Immature natural killer cell (primary cell): Measurements from ENCODE around the gene PIAS1. TPM values are rescaled to one million over a fixed set of nuclear protein-coding genes. Genes with fewer than 3 reads are reported as not detected.
A peak's percentile ranks its signal among the peaks of the same experiment; 100 is the strongest.

ENCODE experiments used
- DNase-seq, 3 donors: peaks; one replicate each; pipeline ENCODE4 v3.0.0; 2022; ENCODE audit warnings: mixed read lengths in 1 of 3
- H3K27ac Mint-ChIP-seq, 6 donors: one replicate each; pipeline ENCODE4 v1.8.0; 2020; ENCODE audit warnings: mixed read lengths in 6 of 6, mild to moderate bottlenecking in 5 of 6, inconsistent platforms in 4 of 6, moderate library complexity in 3 of 6
- H3K27me3 Mint-ChIP-seq, 3 donors: one replicate each; pipeline ENCODE4 v1.8.0; 2020 to 2021; ENCODE audit warnings: low read depth in 3 of 3, mild to moderate bottlenecking in 3 of 3, mixed read lengths in 3 of 3, moderate library complexity in 3 of 3, inconsistent platforms in 1 of 3
- H3K36me3 Mint-ChIP-seq, 3 donors: one replicate each; pipeline ENCODE4 v1.8.0; 2020; ENCODE audit warnings: mixed read lengths in 3 of 3, inconsistent platforms in 2 of 3, mild to moderate bottlenecking in 2 of 3
- H3K4me1 Mint-ChIP-seq, 2 donors: one replicate each; pipeline ENCODE4 v1.8.0; 2020; ENCODE audit warnings: inconsistent platforms in 2 of 2, mild to moderate bottlenecking in 2 of 2, mixed read lengths in 2 of 2, moderate library complexity in 1 of 2
- H3K4me3 Mint-ChIP-seq, 5 donors: one replicate each; pipeline ENCODE4 v1.8.0; 2020; ENCODE audit warnings: mild to moderate bottlenecking in 5 of 5, mixed read lengths in 5 of 5, inconsistent platforms in 3 of 5, moderate library complexity in 3 of 5
- H3K9me3 Mint-ChIP-seq, 6 donors: one replicate each; pipeline ENCODE4 v1.8.0; 2020; ENCODE audit warnings: mild to moderate bottlenecking in 6 of 6, mixed read lengths in 6 of 6, inconsistent platforms in 4 of 6, moderate library complexity in 3 of 6
- polyA plus RNA-seq, 3 donors: library from polyadenylated mRNA; unstranded; fragments of 300-500 nt; fragmentation: Illumina TruSeq; gene quantifications; one replicate each; pipeline ENCODE4 v1.2.3, GENCODE V29; 2021

The PIAS1 gene
- polyA plus RNA-seq, 3 donors from 2014 or later, result 84.1 to 138 (median 112) TPM

DNA sequence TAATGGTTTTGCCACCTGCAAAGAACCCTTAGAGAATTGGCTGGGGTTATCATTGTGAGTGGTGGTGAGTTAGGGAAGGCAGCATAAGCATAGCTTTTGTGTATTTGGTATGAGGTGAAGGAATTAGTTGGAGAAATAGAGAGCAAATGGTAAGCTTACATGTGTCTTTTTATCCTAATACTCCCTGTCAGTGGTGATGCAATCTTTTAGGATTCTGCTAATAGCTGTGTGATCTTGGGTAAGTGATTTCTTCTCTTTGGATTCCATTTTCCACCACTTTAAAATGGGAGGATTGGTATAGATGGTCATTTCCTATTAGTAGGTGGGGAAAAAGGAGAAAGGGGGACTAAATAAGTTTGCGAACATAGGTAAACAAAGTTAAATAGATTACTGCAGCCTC, 30.9 kb downstream of the PIAS1 start:
- Mint-ChIP-seq H3K4me3 (peak overlapping the region in 1 of 5 donors; percentile 23), H3K36me3 (peaks cover 0 to 4% (median 0%) of the 10 kb centered on the region in 3 donors), H3K9me3 (no peaks in the 10 kb centered on the region), H3K27me3 (no peaks in the 10 kb centered on the region), H3K4me1 (peaks cover 56 to 92% of the 10 kb centered on the region in 2 donors), H3K27ac (peak overlapping the region in 3 of 6 donors; percentile 7 to 20 (median 10))
- DNase-seq, result no peak

DNA sequence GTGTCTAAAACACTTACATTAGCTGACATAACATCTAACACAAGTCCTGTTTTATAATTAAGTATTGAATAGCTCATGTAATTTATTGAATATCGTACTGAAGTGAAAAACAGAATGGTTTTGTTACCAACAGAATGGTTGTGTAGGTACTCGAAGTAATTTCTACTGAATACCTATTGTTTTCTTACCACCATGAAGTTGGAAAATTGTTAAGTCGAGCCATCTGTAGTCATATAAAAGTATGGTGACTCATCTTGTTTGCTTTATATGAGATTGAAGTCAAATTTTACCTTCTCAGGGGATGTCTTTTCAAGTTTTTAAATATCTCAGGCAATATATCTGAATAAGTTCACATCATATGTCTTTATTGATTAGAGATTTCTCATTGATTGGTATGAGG, 37.6 kb downstream of the PIAS1 start:
- Mint-ChIP-seq H3K9me3 (peaks cover 2 to 6% (median 5%) of the 10 kb centered on the region in 6 donors), H3K4me1 (peaks cover 34 to 83% of the 10 kb centered on the region in 2 donors), H3K4me3 (no peak overlapping the region), H3K27me3 (no peaks in the 10 kb centered on the region), H3K36me3 (peaks cover 6 to 9% (median 6%) of the 10 kb centered on the region in 3 donors), H3K27ac (no peak overlapping the region)
- no peak for DNase-seq

DNA sequence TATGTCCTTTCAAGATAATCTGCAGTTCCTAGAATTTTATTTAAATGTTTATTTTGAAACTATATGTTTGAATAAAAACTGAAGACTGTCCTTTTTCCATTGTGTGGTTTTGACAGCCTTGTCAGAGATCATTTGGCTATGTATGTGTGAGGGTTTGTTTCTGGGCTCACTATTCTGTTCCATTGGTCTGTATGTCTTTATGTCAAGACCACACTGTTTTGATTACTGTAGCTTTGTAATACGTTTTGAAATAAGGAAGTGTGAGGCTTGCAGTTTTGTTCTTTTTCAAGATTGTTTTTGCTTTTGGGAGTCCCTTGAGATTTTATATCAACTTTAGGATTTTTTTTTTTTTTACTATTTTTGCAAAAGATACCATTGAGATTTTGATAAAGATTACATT, 42.0 kb downstream of the PIAS1 start:
- peaks cover 4 to 18% (median 9%) of the 10 kb centered on the region in 6 donors for H3K9me3 Mint-ChIP-seq
- no peak for DNase-seq
- peaks cover 59 to 86% of the 10 kb centered on the region in 2 donors for H3K4me1 Mint-ChIP-seq
- peak overlapping the region in 1 of 5 donors; percentile 34 for H3K4me3 Mint-ChIP-seq
- no peak overlapping the region for H3K27ac Mint-ChIP-seq
- no peaks in the 10 kb centered on the region for H3K27me3 Mint-ChIP-seq
- H3K36me3 Mint-ChIP-seq, result peaks cover 14 to 19% (median 17%) of the 10 kb centered on the region in 3 donors

DNA sequence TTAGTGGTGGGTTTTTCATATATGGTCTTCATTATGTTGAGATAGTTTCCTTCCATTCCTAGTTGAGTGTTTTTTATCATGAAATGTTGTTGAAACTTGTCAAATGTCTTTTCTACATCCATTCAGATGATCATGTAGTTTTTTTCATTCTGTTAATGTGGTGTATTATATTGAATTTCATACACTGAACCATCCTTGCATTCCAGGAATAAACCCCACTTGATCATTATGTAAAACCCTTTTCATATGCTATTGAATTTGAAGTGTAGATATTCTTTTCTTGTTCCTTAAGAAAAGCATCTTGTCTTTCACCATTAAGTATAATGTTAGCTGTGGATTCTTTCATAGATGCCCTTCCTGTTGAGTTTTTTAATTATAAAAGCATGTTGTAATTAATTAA, 42.9 kb downstream of the PIAS1 start:
- Mint-ChIP-seq H3K4me3 (no peak overlapping the region), H3K36me3 (peaks cover 14 to 19% (median 17%) of the 10 kb centered on the region in 3 donors), H3K4me1 (peaks cover 66 to 90% of the 10 kb centered on the region in 2 donors), H3K27ac (no peak overlapping the region), H3K9me3 (peaks cover 4 to 18% (median 9%) of the 10 kb centered on the region in 6 donors), H3K27me3 (peaks cover 0 to 2% (median 0%) of the 10 kb centered on the region in 3 donors)
- DNase-seq, result no peak

DNA sequence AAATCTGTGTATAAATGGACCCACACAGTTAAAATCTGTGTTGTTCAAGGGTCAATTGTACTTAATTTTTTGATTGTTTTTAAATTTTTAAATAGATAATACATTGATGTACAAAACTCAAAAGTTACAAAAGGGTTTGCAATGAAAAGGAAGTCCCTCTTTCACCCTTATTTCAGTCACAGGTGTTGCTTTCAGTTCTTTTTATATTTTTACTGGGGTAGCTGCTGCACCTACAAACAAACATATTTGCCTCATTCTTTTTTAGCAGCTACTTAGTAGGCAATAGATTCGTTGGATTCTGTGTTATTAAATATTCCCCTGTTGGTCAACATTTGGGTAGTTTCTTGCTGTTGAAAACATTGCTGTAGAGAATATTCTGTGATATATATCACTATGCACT, 44.4 kb downstream of the PIAS1 start:
- Mint-ChIP-seq H3K4me1 (peaks cover 61 to 90% of the 10 kb centered on the region in 2 donors), H3K9me3 (peaks cover 4 to 18% (median 9%) of the 10 kb centered on the region in 6 donors), H3K4me3 (no peak overlapping the region), H3K27ac (no peak overlapping the region), H3K36me3 (peaks cover 17 to 22% (median 20%) of the 10 kb centered on the region in 3 donors), H3K27me3 (peaks cover 0 to 2% (median 0%) of the 10 kb centered on the region in 3 donors)
- no peak for DNase-seq

DNA sequence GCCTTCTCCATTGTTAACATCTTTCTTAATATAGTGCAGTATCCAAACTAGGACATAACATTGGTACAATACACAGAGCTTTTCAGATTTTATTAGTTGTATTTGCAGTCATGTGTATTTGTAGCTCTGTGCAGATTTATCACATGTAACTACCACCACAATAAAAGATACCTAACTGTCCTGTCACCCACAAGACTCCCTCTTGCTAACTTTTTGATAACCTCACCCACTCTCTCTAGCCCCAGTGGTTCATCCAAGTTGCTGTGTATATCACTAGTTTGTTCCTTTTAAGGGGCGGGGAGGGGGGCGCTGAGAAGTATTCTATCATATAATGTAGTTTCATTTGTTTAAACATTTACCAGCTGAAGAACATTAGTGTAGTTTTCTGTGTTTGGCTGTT, 46.1 kb downstream of the PIAS1 start:
- peak overlapping the region in 1 of 6 donors; percentile 47 for H3K27ac Mint-ChIP-seq
- H3K4me3 Mint-ChIP-seq, result peak overlapping the region in 3 of 5 donors; percentile 1 to 57 (median 18)
- peaks cover 55 to 87% of the 10 kb centered on the region in 2 donors for H3K4me1 Mint-ChIP-seq
- H3K36me3 Mint-ChIP-seq, result peaks cover 24 to 30% (median 27%) of the 10 kb centered on the region in 3 donors
- H3K27me3 Mint-ChIP-seq, result peaks cover 0 to 2% (median 0%) of the 10 kb centered on the region in 3 donors
- H3K9me3 Mint-ChIP-seq, result peaks cover 4 to 18% (median 9%) of the 10 kb centered on the region in 6 donors
- no peak for DNase-seq

DNA sequence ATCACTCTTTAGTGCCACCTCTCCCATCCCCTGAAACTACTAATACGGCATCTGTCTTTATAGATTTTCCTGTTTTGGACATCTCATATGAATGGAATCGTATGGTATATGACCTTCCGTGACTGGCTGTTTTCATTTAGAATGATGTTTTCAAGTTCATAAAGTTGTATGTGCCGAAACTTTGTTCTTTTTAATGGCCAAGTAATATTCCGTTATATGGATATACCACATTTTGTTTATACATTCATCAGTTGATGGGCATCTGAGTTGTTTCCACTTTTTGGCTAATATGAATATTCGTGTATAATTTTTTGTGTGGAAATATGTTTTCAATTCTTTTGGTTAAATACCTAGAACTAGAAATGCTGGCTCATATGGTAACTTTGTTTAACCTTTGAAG, 49.5 kb downstream of the PIAS1 start:
- Mint-ChIP-seq H3K4me3 (no peak overlapping the region), H3K27me3 (peaks cover 0 to 2% (median 0%) of the 10 kb centered on the region in 3 donors), H3K36me3 (peaks cover 13 to 15% (median 13%) of the 10 kb centered on the region in 3 donors), H3K27ac (no peak overlapping the region), H3K9me3 (peaks cover 0 to under 1% (median 0%) of the 10 kb centered on the region in 6 donors), H3K4me1 (peaks cover 66 to 96% of the 10 kb centered on the region in 2 donors)
- DNase-seq, result no peak

DNA sequence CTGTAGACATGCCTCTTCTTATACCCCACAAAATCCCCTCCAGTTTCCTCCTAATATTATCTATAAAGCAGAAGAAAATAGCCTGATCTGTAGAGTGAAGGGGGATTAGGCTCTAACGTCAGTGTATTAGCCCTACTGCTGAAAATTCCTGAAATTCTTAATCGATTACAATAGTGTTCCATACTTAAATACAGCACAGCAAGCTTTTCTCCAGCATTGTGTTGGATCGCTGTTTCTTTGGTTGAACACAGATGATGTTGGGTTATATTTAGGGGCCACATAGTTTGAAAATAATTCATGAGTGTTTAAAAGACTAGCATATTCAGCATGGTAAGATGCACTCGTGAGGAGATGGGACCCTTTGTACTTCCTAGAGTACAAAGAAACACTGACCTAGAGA, 52.5 kb downstream of the PIAS1 start:
- Mint-ChIP-seq H3K27ac (peak overlapping the region in 4 of 6 donors; percentile 2 to 50 (median 6)), H3K36me3 (peaks cover 13 to 15% (median 13%) of the 10 kb centered on the region in 3 donors)
- DNase-seq, result no peak

DNA sequence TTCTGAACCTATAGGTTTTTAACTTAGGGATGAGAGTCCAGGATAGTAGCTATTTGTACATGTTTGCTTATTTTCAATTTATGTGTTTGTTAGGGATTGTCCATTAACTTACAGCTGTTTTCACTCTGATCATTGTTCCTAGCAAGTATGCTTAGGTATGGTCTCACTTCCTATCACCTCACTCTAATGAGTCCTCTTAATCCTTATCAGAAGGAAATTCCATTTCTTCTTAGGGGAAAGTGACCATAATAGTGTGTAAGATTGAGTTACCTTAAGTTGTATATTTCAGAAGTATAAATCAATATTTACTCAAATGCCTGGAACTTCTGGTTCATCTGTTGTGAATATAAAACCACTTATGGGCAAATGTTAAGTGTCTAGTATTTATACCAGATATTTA, 53.0 kb downstream of the PIAS1 start:
- Mint-ChIP-seq H3K4me1 (peaks cover 49 to 88% of the 10 kb centered on the region in 2 donors), H3K9me3 (no peaks in the 10 kb centered on the region), H3K36me3 (peaks cover 13 to 15% (median 13%) of the 10 kb centered on the region in 3 donors), H3K27ac (no peak overlapping the region), H3K27me3 (no peaks in the 10 kb centered on the region), H3K4me3 (no peak overlapping the region)
- DNase-seq, result no peak

More for the DNA sequence above, 52.5 kb downstream of the PIAS1 start:
- no peaks in the 10 kb centered on the region for H3K9me3 Mint-ChIP-seq
- no peak overlapping the region for H3K4me3 Mint-ChIP-seq
- peaks cover 49 to 88% of the 10 kb centered on the region in 2 donors for H3K4me1 Mint-ChIP-seq
- no peaks in the 10 kb centered on the region for H3K27me3 Mint-ChIP-seq

DNA sequence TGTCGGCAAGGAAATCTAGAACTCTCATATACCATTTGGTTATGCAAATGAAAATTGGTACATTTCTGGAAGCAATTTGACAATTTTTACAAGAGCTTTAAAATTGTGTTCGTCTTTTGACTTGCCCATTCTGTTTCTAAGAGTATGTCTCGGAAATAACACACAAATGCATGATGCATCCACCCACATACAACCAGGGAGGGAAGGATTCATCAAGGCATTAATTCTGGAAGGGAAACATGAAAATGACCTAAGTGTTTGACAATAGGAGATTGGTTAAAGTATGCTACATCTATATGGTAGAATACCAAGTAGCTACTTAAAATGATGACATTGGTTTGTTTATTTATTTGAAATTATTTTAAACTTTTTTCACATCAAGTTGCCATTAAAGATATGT, 58.6 kb downstream of the PIAS1 start:
- no peaks in the 10 kb centered on the region for H3K36me3 Mint-ChIP-seq
- peak overlapping the region in 2 of 6 donors; percentile 26 to 35 for H3K27ac Mint-ChIP-seq
- DNase-seq, result no peak
- H3K4me3 Mint-ChIP-seq, result no peak overlapping the region
- no peaks in the 10 kb centered on the region for H3K9me3 Mint-ChIP-seq
- H3K27me3 Mint-ChIP-seq, result no peaks in the 10 kb centered on the region
- peaks cover 67 to 93% of the 10 kb centered on the region in 2 donors for H3K4me1 Mint-ChIP-seq

DNA sequence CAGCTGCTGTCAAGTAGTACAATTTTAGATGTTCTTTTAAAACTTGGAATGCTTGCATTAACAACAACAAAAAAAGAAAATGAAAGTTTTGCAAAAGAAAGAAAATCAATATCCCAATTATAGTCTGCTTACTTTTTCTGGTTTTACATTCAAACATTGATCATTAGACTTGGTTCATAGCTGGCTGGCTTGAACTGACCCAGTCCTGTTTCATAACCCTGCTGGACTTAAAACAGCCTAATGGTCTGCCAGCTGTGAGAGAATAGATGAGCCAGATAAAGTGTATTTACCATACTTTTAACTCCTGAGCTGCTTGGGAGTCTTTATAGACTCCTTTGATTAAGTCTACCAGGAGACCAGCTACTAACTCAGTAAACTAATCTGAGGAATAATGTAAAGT, 59.2 kb downstream of the PIAS1 start:
- H3K9me3 Mint-ChIP-seq, result no peaks in the 10 kb centered on the region
- H3K27ac Mint-ChIP-seq, result peak overlapping the region in 2 of 6 donors; percentile 71 to 77
- no peaks in the 10 kb centered on the region for H3K27me3 Mint-ChIP-seq
- no peak for DNase-seq
- H3K36me3 Mint-ChIP-seq, result no peaks in the 10 kb centered on the region
- peak overlapping the region in 3 of 5 donors; percentile 31 to 61 (median 50) for H3K4me3 Mint-ChIP-seq
- H3K4me1 Mint-ChIP-seq, result peaks cover 64 to 90% of the 10 kb centered on the region in 2 donors

DNA sequence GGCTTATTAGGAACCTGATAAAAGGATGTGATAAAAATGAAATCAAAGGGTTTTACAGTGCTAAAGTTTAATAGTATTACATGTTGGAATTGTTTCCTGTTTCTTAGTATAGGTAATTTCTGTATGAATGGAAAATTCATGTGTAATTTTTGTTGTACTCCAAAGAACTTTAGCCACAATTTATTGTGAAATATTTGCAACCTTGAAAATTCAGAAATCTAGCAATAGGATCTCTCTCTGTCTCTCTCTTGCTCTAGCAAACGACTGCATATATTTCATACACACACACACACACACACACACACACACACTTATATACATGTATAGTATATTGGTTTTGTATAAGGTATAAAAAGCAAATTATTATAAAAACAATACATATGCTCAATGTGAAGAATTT, 59.6 kb downstream of the PIAS1 start:
- no peak for DNase-seq
- H3K4me1 Mint-ChIP-seq, result peaks cover 63 to 90% of the 10 kb centered on the region in 2 donors
- H3K27ac Mint-ChIP-seq, result peak overlapping the region in 4 of 6 donors; percentile 36 to 77 (median 68)
- no peaks in the 10 kb centered on the region for H3K9me3 Mint-ChIP-seq
- H3K4me3 Mint-ChIP-seq, result peak overlapping the region in 3 of 5 donors; percentile 50 to 82 (median 61)
- H3K27me3 Mint-ChIP-seq, result no peaks in the 10 kb centered on the region
- peaks cover 0 to 2% (median 0%) of the 10 kb centered on the region in 3 donors for H3K36me3 Mint-ChIP-seq

DNA sequence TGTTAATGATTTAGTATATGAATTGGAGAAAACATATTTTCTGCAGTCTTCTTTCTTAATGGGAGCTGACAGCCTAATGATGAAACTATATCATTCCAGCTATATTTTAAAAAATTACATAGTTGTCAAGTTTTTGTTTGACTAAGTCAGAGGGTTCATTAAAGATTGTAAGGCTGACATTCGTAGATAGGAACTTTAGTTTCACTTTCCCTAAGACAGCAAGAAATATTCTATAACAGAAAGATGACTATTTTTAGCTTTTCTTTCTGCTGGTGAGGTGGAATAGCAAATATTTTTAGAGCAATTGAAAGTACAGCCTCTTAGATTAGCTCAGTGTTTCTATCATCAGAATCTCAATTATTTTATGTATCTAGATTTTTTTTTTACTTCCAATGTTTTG, 60.2 kb downstream of the PIAS1 start:
- no peaks in the 10 kb centered on the region for H3K27me3 Mint-ChIP-seq
- DNase-seq, result peak; percentile 7 to 11 (median 10)
- H3K4me3 Mint-ChIP-seq, result peak overlapping the region; percentile 66 to 86 (median 82)
- no peaks in the 10 kb centered on the region for H3K9me3 Mint-ChIP-seq
- H3K36me3 Mint-ChIP-seq, result peaks cover 0 to 4% (median 0%) of the 10 kb centered on the region in 3 donors
- H3K4me1 Mint-ChIP-seq, result peaks cover 61 to 88% of the 10 kb centered on the region in 2 donors
- H3K27ac Mint-ChIP-seq, result peak overlapping the region in 5 of 6 donors; percentile 5 to 90 (median 65)

DNA sequence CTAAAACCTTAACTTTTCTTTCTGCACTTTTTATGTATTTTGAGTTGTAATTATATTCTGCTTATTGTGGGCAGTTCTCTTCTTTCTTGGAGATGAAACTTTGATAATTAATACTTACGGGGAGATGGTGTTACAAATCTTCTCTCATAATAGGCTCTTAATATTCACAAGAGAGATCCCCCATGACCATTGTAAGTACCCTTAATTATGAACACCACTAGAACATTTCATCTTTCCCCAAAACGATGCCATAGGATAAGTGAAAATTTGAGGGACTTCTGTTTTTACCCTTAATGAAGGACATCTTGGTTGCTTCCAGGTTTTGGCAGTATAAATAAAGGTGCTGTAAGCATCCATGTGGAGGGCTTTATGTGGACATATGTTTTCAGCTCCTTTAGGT, 60.7 kb downstream of the PIAS1 start:
- Mint-ChIP-seq H3K4me3 (peak overlapping the region; percentile 66 to 86 (median 82)), H3K36me3 (peaks cover 0 to 4% (median 0%) of the 10 kb centered on the region in 3 donors), H3K9me3 (no peaks in the 10 kb centered on the region), H3K27ac (peak overlapping the region in 5 of 6 donors; percentile 32 to 90 (median 76)), H3K27me3 (no peaks in the 10 kb centered on the region), H3K4me1 (peaks cover 65 to 88% of the 10 kb centered on the region in 2 donors)
- DNase-seq, result no peak
